AG04449 (cell line): ENCODE measurements around the gene KIAA1210.
"Not testable (repeated sequence)": the region's sequence is repeated elsewhere in the genome, so short reads cannot be mapped to it uniquely, and the experiment has no call there.

Experiments used
- CTCF ChIA-PET: fragments of 350-600 bp; formaldehyde crosslinking; extraction: SDS; loops from one replicate; lab custom pipeline; 2021; ENCODE audit warnings: antibody characterized with exemption; lab: Yijun Ruan, JAX
- POLR2A ChIA-PET: fragments of 400-600, 350-600 bp; formaldehyde crosslinking; extraction: SDS; loops from one replicate; lab custom pipeline; 2020; ENCODE audit warnings: antibody characterized with exemption, inconsistent platforms; lab: Yijun Ruan, JAX
- DNase-seq: peaks from one replicate; pipeline ENCODE4 v3.0.0-alpha.2; 2010; ENCODE audit warnings: low read depth, low spot score
- H3K4me3 ChIP-seq: 2 replicates; pipeline ENCODE4 v1.5.1; 2011; ENCODE audit warnings: low read depth, mild to moderate bottlenecking, control low read depth, low read length
- TF ChIP-seq, protein P1 (sequence below): IDR thresholded peaks from one replicate; pipeline ENCODE4 v1.5.1; 2011; ENCODE audit warnings: mild to moderate bottlenecking, moderate library complexity, low read length, control low read depth, inconsistent platforms; ENCODE audit not compliant: insufficient read depth; ENCODE audit errors: missing control alignments

The KIAA1210 gene

DNA sequence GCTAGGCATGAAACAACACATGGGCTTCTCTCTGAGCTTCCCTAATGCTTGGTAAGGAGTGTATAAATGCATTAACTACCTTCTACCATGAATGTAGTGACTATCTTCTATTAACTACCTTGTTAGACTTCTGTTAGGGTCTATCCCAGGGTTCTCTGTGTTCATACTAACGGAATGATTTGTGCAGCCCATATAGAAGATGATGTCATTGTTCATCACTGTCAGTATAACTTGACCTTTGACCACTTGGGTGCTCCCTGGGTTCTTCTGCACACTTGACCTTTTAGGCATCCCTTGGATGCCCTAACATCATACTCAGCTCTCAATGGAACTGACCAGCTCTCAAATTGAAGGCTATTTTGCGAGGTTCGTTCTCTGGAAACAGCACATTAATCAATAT, 85.6 kb downstream of the KIAA1210 start:
- no peak for DNase-seq
- TF ChIP-seq, protein P1, sequence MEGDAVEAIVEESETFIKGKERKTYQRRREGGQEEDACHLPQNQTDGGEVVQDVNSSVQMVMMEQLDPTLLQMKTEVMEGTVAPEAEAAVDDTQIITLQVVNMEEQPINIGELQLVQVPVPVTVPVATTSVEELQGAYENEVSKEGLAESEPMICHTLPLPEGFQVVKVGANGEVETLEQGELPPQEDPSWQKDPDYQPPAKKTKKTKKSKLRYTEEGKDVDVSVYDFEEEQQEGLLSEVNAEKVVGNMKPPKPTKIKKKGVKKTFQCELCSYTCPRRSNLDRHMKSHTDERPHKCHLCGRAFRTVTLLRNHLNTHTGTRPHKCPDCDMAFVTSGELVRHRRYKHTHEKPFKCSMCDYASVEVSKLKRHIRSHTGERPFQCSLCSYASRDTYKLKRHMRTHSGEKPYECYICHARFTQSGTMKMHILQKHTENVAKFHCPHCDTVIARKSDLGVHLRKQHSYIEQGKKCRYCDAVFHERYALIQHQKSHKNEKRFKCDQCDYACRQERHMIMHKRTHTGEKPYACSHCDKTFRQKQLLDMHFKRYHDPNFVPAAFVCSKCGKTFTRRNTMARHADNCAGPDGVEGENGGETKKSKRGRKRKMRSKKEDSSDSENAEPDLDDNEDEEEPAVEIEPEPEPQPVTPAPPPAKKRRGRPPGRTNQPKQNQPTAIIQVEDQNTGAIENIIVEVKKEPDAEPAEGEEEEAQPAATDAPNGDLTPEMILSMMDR, result no peak
- no peak overlapping the region for H3K4me3 ChIP-seq
- CTCF ChIA-PET, result no interaction called here
- POLR2A ChIA-PET, result no interaction called here

DNA sequence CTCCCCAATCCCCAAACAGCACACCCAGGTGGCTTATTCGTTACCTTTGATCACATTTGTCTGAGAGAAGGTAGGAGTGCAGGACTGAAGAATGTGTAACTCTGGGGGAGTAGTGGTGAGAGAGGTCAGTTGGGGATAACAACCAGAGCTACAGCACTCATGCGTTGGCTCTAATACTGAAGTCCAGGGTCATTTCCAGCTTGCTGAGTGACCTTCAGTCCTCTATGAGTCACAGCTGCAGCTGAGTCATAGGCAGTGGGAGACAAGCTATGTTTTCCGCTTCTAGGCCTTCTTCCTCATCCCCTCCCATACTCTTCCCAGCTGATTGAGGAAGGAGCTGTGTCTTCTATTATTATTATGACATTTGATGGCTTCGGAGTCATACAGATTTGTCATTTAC, 86.4 kb downstream of the KIAA1210 start:
- TF ChIP-seq, protein P1, result no peak
- H3K4me3 ChIP-seq, result no peak overlapping the region
- POLR2A ChIA-PET, result no interaction called here
- CTCF ChIA-PET, result interaction anchor here (0.9 kb wide), 1 partner anchor 32 kb away, joined by 3 read pairs; no protein-coding TSS in a partner anchor
- DNase-seq, result peak; percentile 3

DNA sequence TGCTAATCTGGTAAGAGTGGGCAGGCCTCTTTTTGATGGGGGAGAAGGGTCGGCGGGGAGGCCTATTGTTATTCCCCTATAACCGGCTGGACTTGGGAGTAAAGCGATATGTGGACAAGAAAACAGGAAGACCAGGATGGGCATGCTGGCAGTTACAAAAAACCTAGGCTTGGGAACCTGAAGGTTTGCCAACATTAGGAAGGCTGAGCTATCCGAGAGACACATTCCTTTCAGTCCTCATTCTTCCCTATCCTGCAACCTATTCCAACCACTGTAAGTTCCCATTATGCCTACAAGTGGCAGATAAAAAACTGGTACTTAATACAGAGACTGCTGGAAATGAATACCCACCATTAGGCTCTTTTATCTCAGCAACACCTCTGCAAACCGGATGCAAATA, 87.2 kb downstream of the KIAA1210 start:
- H3K4me3 ChIP-seq, result no peak overlapping the region
- ChIA-PET CTCF (interaction anchor here (0.8 kb wide), 1 partner anchor 35 kb away, joined by 3 read pairs; no protein-coding TSS in a partner anchor), POLR2A (no interaction called here)
- TF ChIP-seq, protein P1, result no peak
- no peak for DNase-seq

DNA sequence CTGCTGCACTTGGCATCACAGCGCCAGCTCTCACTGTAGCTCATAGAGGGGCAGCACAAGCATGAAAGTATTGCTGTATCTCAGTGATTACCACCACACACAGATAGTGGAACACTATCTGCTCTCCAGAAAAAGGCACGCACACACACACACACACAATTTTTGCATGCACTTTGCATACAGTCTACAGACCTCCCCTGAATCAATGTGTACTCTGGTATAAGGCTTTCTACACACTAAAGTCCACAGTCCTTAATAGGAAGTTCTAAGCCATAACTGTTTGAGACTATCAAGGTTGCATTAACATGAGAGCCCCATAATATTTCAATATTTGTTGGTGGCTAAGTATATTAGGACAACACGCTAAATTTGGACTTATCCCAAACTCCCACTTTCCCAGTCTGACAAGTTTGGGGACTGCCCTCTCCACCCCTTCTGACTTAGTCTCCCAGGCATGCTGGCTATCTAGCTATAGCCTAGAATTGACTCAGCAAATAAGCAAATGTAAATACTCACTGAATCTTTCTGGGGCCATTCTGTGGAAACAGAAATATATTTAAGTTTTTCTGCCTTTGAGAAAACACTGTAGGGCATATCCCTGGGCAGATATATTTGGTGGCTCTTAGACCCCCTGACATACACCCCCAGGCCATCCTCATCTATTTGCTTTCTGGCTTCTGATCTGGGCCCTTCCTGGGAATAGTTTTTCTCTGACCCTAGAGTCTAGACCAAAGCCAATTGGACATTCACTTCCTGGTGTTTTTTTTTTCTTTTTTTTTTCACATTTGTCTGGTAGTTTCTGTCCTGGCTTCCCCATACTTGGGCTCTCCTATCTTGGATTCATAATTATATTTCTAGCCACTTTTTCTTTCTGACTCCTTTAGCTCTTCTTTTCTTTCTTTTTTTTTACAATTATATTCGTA, 91.2 kb downstream of the KIAA1210 start:
- DNase-seq, result no peak
- TF ChIP-seq, protein P1, result no peak
- ChIA-PET CTCF (no interaction called here), POLR2A (interaction anchor here (0.7 kb wide), 1 partner anchor 41 kb away, joined by 4 read pairs; no protein-coding TSS in a partner anchor)
- no peak overlapping the region for H3K4me3 ChIP-seq

DNA sequence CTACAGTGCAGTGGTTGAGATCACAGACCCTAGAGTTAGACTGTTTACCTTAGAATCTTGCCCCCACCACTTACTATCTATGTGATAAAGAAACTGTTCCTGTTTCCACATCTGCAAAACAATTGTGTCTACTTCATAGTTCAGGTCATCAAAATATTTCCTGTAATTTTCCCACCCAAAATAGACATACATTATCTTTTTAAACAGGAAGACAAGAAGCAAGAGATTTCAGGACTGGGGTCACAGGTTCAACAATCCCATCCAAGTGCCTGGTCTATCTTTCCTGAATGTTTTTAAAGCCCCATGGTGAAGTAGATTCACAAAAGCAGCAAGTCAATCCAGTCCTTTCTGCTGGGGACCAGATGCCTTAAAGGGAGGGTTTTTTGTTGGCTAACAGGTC, 96.6 kb downstream of the KIAA1210 start:
- ChIA-PET CTCF (no interaction called here), POLR2A (no interaction called here)
- no peak for DNase-seq
- H3K4me3 ChIP-seq, result no peak overlapping the region
- TF ChIP-seq, protein P1, result no peak

DNA sequence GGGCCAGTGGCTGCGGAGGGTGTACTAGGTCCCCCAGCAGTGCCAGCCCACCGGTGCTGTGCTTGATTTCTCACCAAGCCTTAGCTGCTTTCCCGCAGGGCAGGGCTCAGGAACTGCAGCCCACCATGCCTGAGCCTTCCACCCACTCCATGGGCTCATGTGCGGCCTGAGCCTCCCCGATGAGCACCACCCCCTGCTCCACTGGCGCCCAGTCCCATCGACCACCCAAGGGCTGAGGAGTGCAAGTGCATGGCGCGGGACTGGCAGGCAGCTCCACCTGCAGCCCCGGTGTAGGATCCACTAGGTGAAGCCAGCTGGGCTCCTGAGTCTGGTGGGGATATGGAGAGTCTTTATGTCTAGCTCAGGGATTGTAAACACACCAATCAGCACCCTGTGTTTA, 98.0 kb downstream of the KIAA1210 start:
- H3K4me3 ChIP-seq, DNase-seq, POLR2A ChIA-PET, CTCF ChIA-PET: not testable (repeated sequence)
